GM13977 (cell line): ENCODE data around the gene RGS3.

Experiments used
- DNase-seq: peaks from one replicate; pipeline ENCODE4 v3.0.0; 2012; ENCODE audit warnings: low spot score
- CTCF ChIP-seq: IDR thresholded peaks from 2 replicates; pipeline ENCODE4 v1.5.1; 2012; ENCODE audit warnings: mild to moderate bottlenecking, control low read depth; ENCODE audit not compliant: insufficient read depth; ENCODE audit errors: extremely low read depth, missing control alignments
- in situ Hi-C: fragments of 300-500 bp; cut with MboI; formaldehyde crosslinking; loops from one replicate; pipeline ENCODE4 v1.12.0; 2022; ENCODE audit warnings: low sequenced_read_pairs, low pct_unique_long_range_greater_than_20kb, mixed read lengths, inconsistent platforms; ENCODE audit not compliant: unreplicated experiment

RGS3 gene

GRCh38 chr9:113511856-113512761, 48.6 kb downstream of the RGS3 start:
- in situ Hi-C loops = no loop called here
- no peak for TF ChIP-seq CTCF
- peak; percentile 81 for DNase-seq

- in situ Hi-C loops = no loop called here
- no peak for DNase-seq
- TF ChIP-seq CTCF = no peak
These were observed 49.6 kb downstream of the RGS3 start for GRCh38 chr9:113513111-113513510.

- TF ChIP-seq CTCF = no peak
- no peak for DNase-seq
- in situ Hi-C loops = no loop called here
These were observed 50.0 kb downstream of the RGS3 start for GRCh38 chr9:113513536-113513935.

- in situ Hi-C loops = no loop called here
- no peak for DNase-seq
- no peak for TF ChIP-seq CTCF
These were observed 50.5 kb downstream of the RGS3 start for GRCh38 chr9:113514061-113514460.

- no peak for DNase-seq
- in situ Hi-C loops = no loop called here
- no peak for TF ChIP-seq CTCF
These were observed 51.2 kb downstream of the RGS3 start for GRCh38 chr9:113514748-113515147.

- in situ Hi-C loops = no loop called here
- TF ChIP-seq CTCF = no peak
- no peak for DNase-seq
These were observed 52.3 kb downstream of the RGS3 start for GRCh38 chr9:113515862-113516261.
